Lower leg skin (tissue), 3 donors: ENCODE measurements around the gene SAMD8.

ENCODE experiments used
- CTCF ChIP-seq, 3 donors: fragments of 450-650 bp; IDR thresholded peaks; one replicate each; pipeline ENCODE4 v1.5.1; 2016; ENCODE audit warnings: antibody characterized with exemption in 3 of 3, mild to moderate bottlenecking in 3 of 3, moderate library complexity in 2 of 3
- POLR2A ChIP-seq, 2 donors: fragments of 450-650 bp; IDR thresholded peaks; one replicate each; pipeline ENCODE4 v1.6.1; 2016 to 2017; ENCODE audit warnings: antibody characterized with exemption in 2 of 2, mild to moderate bottlenecking in 1 of 2, moderate library complexity in 1 of 2

- no peak for TF ChIP-seq CTCF (IDR thresholded peaks at IDR 0.05)
- TF ChIP-seq POLR2A (IDR thresholded peaks at IDR 0.05) = no peak
Measured at GRCh38 chr10:75070476-75070875, 41.0 kb upstream of the SAMD8 start.
